HEK293T (cell line): ENCODE measurements around the gene ANGEL1.

Experiments
- ELF4 ChIP-seq: fragments of 450-650 bp; IDR thresholded peaks from 2 replicates; pipeline ENCODE4 v1.6.1; 2017; ENCODE audit warnings: antibody characterized with exemption
- L3MBTL2 ChIP-seq: fragments of 450-650 bp; conservative IDR thresholded peaks from 2 replicates; pipeline ENCODE4 v1.6.1; 2016; ENCODE audit warnings: mild to moderate bottlenecking
- PKNOX1 ChIP-seq: fragments of 450-650 bp; IDR thresholded peaks from 2 replicates; pipeline ENCODE4 v1.6.1; 2016
- SUZ12 ChIP-seq: fragments of 450-650 bp; IDR thresholded peaks from 2 replicates; pipeline ENCODE4 v1.6.1; 2016; ENCODE audit warnings: mild to moderate bottlenecking

GRCh38 chr14:76810953-76811400, 1.7 kb downstream of the ANGEL1 start:
- TF ChIP-seq ELF4, result no peak
- no peak for TF ChIP-seq L3MBTL2
- no peak for TF ChIP-seq PKNOX1
- no peak for TF ChIP-seq SUZ12
